Measurements from ENCODE around the gene PDLIM3. TPM values are rescaled to one million over a fixed set of nuclear protein-coding genes. Genes with fewer than 3 reads are reported as not detected.

PDLIM3 gene
- total and polyA plus RNA-seq, 2 experiments from 2014 or later = 8.5 to 18.0 TPM

- DNase-seq (ENCODE audit: low spot score) (no peak), ATAC-seq (no peak)
- H3K79me2 ChIP-seq (replicated peaks; ENCODE audit: insufficient read depth) = no peaks in the 10 kb centered on the region
- no peaks in the 10 kb centered on the region for H4K20me1 ChIP-seq (replicated peaks; ENCODE audit: insufficient read depth)
- no peaks in the 10 kb centered on the region for H3K36me3 ChIP-seq (ENCODE audit: insufficient read depth)
- Mint-ChIP-seq H3K27me3 (ENCODE audit: insufficient read depth, low read depth, poor library complexity) (peaks cover 7% of the 10 kb centered on the region), H3K4me3 (no peak overlapping the region), H3K9me3 (no peaks in the 10 kb centered on the region; the same call in 1 of the 3 replicates), H3K27ac (no peak overlapping the region), H3K4me1 (peaks cover 18% of the 10 kb centered on the region), H3K36me3 (ENCODE audit: low read depth) (no peaks in the 10 kb centered on the region)
- no peaks in the 10 kb centered on the region for H3K9me2 ChIP-seq (ENCODE audit: insufficient read depth)
- peak overlapping the region; percentile 87; the same call in 1 of the 2 replicates for H2AFZ ChIP-seq
- 0 out of 2 replicates have a peak, but pooled peaks cover 6% of the 10 kb centered on the region for H3K27me3 ChIP-seq (ENCODE audit: insufficient read depth)
- H3K4me3 ChIP-seq = no peak overlapping the region
- H3K4me1 ChIP-seq (ENCODE audit: insufficient read depth) = peaks cover 10% of the 10 kb centered on the region
- TF ChIP-seq POLR2AphosphoS5 (IDR thresholded peaks at IDR 0.05; ENCODE audit: low read depth) (no peak), REST (IDR thresholded peaks at IDR 0.05; ENCODE audit: unreplicated experiment) (no peak), EZH2phosphoT487 (IDR thresholded peaks at IDR 0.05; ENCODE audit: unreplicated experiment) (no peak), NANOG (IDR thresholded peaks at IDR 0.05; ENCODE audit: borderline replicate concordance) (no peak), JUNB (IDR thresholded peaks at IDR 0.05; ENCODE audit: unreplicated experiment) (no peak), ZNF331 (CRISPR knock-in tag; IDR thresholded peaks at IDR 0.05; ENCODE audit: low read depth) (no peak), STAT1 (IDR thresholded peaks at IDR 0.05; ENCODE audit: unreplicated experiment) (no peak), CTCF (conservative IDR thresholded peaks at IDR 0.05; ENCODE audit: low read depth in 2 of 2) (no peak)
- no peak overlapping the region for H3K27ac ChIP-seq (ENCODE audit: low read depth)
- H3F3A ChIP-seq (replicated peaks; ENCODE audit: low read depth) = no peaks in the 10 kb centered on the region
- no peak overlapping the region for H3K4me2 ChIP-seq
Observed at GRCh38 chr4:185580699-185581098, 45.4 kb upstream of the PDLIM3 start.

- Histone ChIP-seq H3K36me3 (ENCODE audit: insufficient read depth) (no peaks in the 10 kb centered on the region), H3K4me2 (no peak overlapping the region), H2AFZ (no peak overlapping the region), H3K79me2 (replicated peaks; ENCODE audit: insufficient read depth) (no peaks in the 10 kb centered on the region), H3K27me3 (ENCODE audit: insufficient read depth) (no peaks in the 10 kb centered on the region), H3K9me2 (ENCODE audit: insufficient read depth) (no peaks in the 10 kb centered on the region), H3F3A (replicated peaks; ENCODE audit: low read depth) (no peaks in the 10 kb centered on the region), H3K4me3 (no peak overlapping the region), H3K4me1 (ENCODE audit: insufficient read depth) (no peaks in the 10 kb centered on the region; the same call in 1 of the 2 replicates), H3K27ac (ENCODE audit: low read depth) (no peak overlapping the region), H4K20me1 (replicated peaks; ENCODE audit: insufficient read depth) (no peaks in the 10 kb centered on the region)
- H3K4me1 Mint-ChIP-seq = peaks cover 14% of the 10 kb centered on the region
- H3K9me3 Mint-ChIP-seq = no peaks in the 10 kb centered on the region; the same call in 2 of the 3 replicates
- DNase-seq (ENCODE audit: low spot score) = no peak
- H3K4me3 Mint-ChIP-seq = no peak overlapping the region
- H3K36me3 Mint-ChIP-seq (ENCODE audit: low read depth) = no peaks in the 10 kb centered on the region
- H3K27me3 Mint-ChIP-seq (ENCODE audit: insufficient read depth, low read depth, poor library complexity) = peaks cover 9% of the 10 kb centered on the region
- no peak for ATAC-seq
- no peak overlapping the region for H3K27ac Mint-ChIP-seq
- TF ChIP-seq EZH2 (IDR thresholded peaks at IDR 0.05; ENCODE audit: low read depth, unreplicated experiment) = no peak
- no peak for TF ChIP-seq STAT1 (IDR thresholded peaks at IDR 0.05; ENCODE audit: unreplicated experiment)
- no peak for TF ChIP-seq ZNF331 (CRISPR knock-in tag; IDR thresholded peaks at IDR 0.05; ENCODE audit: low read depth)
- no peak for TF ChIP-seq CREB1 (CRISPR knock-in tag; IDR thresholded peaks at IDR 0.05; ENCODE audit: low read depth)
- TF ChIP-seq NANOG (IDR thresholded peaks at IDR 0.05; ENCODE audit: borderline replicate concordance) = no peak
- no peak for TF ChIP-seq EZH2phosphoT487 (IDR thresholded peaks at IDR 0.05; ENCODE audit: unreplicated experiment)
- TF ChIP-seq ZNF462 (CRISPR knock-in tag; IDR thresholded peaks at IDR 0.05) = no peak
Observed at GRCh38 chr4:185578284-185578683, 43.0 kb upstream of the PDLIM3 start.

Data from GM23338 (cell line).